Stimulated activated CD8-positive, alpha-beta memory T cell treated with anti-CD3 and anti-CD28 coated beads, Interleukin-15, amount 100 ng/mL, for 24 hours (primary cell): ENCODE data around the gene TIMP3.

Experiments
- DNase-seq: peaks from one replicate; pipeline ENCODE4 v3.0.0-alpha.2; 2020; ENCODE audit warnings: low read depth

Gene TIMP3

DNA sequence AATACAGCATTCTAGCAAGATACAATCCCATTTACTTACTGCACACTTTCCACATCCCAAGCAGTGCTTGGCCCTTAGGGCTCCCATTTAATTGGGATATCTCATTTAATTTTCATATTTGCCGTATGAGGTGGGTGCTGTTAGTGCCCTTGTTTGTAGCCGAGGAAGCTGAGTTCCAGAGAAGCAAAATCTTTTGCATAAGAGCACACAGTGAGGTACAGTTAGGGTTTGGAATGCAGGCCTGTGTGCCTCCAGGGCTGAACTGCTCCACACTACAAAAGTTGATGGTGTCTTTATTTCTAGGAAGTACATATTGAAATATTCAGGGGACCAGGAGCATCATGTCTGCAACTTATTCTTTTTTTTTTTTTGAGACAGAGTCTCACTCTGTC is 15.5 kb upstream of the TIMP3 start:
- no peak for DNase-seq

DNA sequence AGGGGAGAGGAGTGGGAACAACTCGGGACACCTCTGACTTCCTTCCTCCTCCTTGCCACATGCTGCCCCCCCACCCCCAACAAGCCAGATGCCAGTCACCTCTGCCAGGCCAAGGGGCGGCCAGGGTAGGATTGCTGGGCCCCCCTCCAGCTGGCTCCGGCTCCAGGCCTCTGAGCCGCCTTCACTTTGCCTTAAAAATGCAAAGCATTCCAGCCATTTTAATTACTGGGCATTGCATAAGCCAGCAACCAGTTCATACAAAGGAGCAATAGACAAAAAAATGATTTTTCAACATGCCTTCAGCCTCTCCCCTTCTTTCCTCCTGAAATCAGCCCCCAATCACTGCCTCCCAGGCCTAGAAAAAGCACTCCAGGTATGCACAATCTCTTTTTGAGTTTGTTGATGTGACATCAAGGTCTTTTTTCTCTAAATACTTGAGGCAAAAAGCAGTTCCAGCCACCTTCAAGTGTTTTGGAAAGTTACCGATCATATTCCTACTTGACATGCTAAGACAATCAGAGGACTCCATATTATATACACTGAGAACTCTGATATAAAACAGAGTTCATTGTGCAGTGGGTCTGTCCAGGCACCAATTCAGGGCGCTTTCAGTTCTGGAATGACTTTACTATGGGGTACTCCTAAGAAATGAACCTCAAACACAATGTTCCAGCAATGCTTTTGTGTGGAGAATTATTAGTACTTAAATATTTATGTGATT is 12.4 kb upstream of the TIMP3 start:
- DNase-seq = no peak

DNA sequence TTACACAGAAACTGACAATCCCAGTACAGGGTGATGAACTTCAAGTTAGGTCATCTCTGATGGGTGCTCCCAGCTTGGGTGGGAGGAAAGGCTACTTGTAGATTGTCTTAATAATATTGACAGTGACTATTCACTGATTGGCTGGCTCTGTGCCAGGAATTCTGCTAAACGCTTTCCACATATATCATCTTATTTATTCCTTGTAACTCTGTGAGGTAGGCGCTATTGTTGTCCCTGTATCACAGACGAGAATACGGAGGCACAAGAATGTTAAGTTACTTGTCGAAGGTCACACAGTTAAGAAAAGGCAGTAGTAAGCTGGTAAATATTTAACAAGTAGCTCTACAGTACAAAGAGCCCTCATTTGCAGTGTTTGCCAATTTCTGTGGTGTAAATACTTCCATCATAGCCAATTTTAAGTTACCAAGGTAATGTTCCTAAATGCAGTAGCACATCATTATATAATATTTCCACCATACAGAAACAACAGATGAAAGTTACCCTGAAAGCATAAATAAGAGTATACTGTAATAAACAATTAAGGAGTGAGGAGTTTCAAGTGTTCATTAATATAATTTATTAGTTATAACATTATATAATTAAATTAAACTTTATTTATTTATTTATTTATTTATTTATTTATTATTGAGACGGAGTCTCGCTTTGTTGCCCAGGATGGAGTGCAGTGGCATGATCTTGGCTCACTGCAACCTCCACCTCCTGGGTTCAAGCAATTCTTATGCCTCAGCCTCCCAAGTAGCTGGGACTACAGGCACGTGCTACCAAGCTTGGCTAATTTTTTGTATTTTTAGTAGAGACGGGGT is 11.5 kb upstream of the TIMP3 start:
- DNase-seq = no peak

DNA sequence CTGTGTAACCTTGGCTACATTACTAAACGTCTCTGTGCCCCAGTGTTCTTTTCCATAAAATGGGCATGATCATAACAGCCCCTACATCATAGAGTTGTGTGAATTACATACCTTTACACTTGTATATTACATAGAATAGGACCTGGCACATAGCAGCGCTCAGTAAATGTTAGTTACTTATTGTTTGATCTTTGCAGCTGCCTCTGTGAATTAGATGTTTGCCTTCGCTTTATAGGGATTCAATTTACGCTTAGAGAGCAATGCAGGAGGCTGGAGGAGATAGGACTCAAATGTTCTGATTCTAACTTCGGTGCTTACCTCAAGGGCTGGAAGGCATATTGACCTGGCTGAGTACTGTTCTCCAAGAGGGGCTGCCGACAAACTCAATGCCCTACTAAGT is 10.4 kb upstream of the TIMP3 start:
- DNase-seq = no peak

GRCh38 chr22:32791485-32791884 is 10.0 kb upstream of the TIMP3 start:
- DNase-seq = no peak

DNA sequence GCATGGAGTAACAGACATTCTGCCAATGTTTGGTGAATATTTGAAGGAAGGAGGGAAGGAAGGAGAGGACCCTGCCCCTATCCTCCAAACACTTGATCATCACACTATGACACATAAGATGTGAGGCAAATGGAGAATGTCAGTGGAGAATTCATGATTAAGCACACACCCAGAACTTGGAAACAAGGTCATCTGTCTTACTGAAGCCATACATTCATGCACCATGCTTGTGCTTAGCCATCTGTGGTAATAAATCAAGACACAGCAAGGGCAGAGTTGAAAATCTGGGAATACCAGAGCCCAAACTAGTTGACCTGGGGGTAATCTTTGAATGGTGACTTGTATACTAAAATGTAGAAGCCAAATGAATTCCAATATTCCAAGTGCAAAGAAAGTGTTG is 7.9 kb upstream of the TIMP3 start:
- no peak for DNase-seq

DNA sequence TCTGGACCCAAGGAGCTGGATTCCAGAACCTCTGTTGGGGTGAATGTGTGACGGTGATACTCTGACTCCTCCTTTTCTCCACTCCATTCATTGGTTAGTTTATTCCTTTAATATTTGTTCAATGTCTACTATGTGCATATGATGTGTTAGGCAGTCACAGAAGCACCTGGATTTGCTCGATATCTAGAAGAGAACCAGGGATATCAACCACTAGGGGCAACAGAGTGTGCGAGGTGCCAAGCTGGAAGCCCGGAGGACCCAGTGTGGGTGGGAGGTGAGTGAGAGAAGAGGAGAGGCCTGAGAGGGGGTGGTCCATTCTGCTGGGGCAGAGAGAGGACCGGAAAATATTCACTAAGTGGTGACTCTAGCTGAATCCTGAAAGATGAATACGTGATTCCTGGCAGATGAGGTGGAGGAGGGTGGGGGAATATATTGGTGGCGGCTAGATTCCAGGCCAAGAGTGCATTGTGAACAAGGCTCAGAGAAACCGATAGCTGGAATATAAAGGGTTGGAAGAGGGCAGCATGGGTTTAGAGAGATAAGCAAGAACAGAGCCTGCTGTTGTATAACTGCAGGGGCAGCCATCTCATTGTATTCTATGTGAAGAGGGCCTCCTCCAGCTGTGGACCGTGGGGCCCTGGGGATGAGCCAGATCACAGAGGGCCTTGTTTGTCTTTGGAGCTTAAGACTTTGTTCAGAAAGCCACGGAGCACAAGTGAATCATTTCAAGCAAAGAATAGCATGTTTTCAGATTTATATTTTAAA is 6.9 kb upstream of the TIMP3 start:
- no peak for DNase-seq

- no peak for DNase-seq
Measured at GRCh38 chr22:32795214-32795596, 6.3 kb upstream of the TIMP3 start.

DNA sequence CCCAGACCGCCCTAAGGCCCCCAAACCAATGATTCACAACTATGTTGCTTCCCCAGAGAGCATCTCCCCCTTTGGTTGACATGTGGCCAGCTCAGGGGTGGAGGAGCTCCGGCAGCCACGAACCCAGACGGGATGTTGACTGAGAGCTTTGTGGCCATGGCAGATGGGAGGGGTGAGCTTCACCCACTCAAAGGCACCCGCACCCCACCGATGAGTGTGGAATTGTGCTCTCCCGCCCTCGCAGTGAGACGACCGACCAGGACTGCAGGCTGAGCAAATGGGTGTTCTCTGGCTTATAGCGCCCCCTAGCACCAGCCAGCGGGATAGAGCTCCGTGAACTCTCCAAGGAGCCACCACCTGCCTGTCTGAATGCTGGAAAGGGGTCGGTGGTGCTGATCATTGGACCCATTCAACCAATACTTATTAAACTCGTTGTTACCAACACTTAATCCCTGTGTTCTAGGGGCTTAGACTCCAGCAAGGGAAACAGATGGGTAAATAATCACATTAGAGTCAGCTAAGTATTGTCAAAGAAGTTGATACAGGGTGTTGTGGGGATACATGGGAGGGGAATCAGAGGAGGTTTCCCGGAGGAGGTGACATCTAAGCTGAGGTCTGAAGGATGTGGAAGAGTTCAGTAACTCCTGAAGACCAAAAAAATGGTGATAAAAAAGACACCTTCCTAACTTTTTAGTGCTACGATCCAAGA is 4.5 kb upstream of the TIMP3 start:
- peak; percentile 37 for DNase-seq

- no peak for DNase-seq
Measured at GRCh38 chr22:32799496-32799895, 2.0 kb upstream of the TIMP3 start.

GRCh38 chr22:32800158-32800882 is 1.2 kb upstream of the TIMP3 start:
- DNase-seq = no peak

DNA sequence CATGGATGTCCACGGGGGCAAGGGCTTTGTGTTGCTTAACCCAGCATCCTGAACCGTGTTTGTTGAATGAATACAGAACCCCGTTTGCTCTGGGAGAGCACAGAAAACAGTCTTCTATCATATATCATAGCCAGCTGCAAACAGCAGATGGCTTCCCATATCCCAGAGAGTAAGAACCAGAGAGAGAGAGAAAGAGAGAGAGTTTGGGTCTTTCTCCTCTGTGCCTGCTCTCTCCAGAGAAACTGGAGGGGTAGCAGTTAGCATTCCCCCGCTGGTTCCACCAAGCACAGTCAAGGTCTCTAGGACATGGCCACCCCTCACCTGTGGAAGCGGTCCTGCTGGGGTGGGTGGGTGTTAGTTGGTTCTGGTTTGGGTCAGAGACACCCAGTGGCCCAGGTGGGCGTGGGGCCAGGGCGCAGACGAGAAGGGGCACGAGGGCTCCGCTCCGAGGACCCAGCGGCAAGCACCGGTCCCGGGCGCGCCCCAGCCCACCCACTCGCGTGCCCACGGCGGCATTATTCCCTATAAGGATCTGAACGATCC is 440 bp upstream of the TIMP3 start:
- DNase-seq = no peak

DNA sequence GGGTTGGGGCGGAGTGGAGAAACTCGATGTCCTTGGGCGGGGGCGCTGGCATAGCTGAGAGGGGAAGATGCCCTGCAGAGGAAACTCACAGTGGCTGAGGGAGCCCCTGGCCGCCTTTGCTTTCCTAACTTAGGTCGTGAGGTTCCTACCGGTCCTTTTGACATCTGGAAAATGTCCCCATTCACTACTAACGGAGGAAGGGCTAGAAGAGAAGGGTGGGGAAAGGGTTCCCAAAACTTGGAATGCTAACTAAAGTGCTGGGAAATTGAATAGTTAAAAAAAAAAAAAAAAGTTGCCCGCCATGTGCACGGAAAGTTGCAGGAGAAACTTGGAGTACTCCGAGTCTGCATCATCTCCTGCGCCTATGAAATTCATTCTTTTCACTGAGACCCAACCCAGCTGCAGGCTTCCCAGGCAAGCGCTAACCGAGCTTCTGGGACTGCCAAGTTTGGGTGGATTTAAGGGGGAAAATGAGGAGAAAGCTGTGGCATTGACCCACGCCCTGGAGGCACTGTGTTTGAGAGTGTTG is 796 bp downstream of the TIMP3 start:
- no peak for DNase-seq

GRCh38 chr22:32803020-32803737 is 1.7 kb downstream of the TIMP3 start:
- no peak for DNase-seq

GRCh38 chr22:32803738-32804435 is 2.4 kb downstream of the TIMP3 start:
- no peak for DNase-seq

DNA sequence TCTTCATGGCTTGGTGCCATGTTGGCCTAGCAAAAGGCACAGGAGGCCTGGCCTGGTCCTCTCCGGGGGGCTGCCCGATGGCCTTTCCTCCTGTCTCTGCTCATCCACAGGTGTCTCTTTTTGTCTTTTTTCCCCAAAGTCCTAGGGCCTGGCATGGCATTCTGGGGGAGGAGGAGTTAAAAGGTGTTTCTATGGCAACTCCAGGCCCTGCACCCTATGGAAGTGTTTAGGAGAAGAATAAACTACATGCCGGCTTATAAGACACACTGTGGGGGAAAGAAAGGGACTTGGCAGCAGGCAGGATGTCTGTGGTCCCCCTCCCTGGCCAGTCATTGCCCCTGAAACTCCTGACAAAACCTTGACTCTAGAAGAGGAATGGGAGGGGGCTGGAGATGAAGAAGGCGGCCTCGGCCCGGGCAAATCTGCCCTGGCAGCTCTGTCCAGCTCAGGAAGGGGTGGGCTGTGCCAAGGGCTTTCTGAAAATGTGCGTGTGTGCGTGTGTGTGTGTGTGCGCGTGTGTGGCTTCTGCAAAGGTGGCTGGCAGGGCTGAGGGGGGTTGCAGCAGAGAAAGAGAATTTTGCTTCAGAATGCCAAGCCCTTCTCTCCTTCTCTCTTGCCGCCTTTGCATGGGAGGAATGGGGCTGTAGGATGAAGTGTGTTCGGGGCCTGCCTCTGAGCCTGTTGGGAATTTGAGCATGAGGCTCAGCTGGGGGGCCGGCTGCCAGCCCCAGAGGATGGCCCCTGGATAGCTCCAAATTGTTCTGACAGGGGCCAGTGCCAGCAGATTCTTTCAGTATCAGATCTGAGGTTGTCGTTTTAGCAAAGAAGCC is 3.2 kb downstream of the TIMP3 start:
- DNase-seq = no peak

DNA sequence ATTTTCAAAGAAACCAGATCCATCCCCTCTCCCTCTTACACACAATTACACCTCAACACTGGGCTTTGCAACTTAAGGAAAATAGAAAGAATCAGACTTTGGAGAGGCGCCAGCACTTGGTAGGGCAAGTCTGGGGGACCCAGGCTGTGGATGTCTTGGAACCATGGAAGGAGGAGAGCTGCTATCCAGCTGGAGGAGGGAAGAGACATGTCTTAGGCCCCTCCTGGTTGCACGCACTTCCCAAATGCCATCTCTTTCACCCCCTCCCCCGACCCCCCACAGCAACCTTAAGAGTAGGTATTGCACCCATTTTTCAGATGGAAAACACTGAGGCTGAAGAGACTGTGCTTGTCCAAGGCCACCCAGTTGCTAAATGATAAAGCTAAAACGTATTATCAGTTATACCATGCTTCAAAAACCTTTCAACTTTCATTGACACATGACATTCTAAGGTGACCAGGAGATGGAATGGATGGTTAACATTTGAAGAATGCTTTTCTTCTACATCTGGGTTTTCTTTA is 3.9 kb downstream of the TIMP3 start:
- DNase-seq = no peak

GRCh38 chr22:32806296-32806695 is 4.8 kb downstream of the TIMP3 start:
- DNase-seq = no peak

DNA sequence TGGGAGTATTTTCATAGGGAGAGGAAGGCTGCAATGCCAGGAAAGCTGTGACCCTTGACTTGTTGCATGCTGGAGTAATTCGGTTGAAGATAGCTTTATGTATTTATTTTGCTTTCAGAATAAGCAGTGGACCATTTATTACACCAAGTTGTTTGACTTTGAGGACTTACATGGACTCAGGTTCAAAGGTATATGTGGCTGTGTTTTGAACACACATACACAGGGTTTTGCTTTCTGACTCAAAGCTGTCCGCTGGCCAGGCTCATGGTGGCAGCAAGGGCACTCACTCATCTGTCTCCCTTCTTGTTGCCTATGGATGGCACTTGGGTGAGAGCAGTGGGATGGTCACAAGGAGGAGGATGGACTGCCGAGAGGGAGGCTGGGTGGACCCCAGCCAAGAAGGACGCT is 6.5 kb downstream of the TIMP3 start:
- no peak for DNase-seq
